Tibial nerve (tissue), 4 donors: ENCODE measurements around the gene ASPG. TPM values are rescaled to one million over a fixed set of nuclear protein-coding genes. Genes with fewer than 3 reads are reported as not detected.

Experiments
- DNase-seq, 2 donors: peaks; one replicate each; pipeline ENCODE4 v3.0.0-alpha.2; 2019; ENCODE audit warnings: low spot score in 2 of 2
- H3K27ac ChIP-seq, 4 donors: fragments of 200-600 bp; sonication (generic) in 3 of 4; one replicate each; pipeline ENCODE4 v1.5.1; 2017 to 2019; ENCODE audit warnings: mild to moderate bottlenecking in 1 of 4
- H3K27me3 ChIP-seq, 2 donors: fragments of 200-600 bp; sonication (generic) in 1 of 2; one replicate each; pipeline versions ENCODE4 v1.5.1 to v1.6.0; 2017 to 2019
- H3K36me3 ChIP-seq, 3 donors: fragments of 200-600 bp; sonication (generic); one replicate each; pipeline ENCODE4 v1.5.1; 2018 to 2019
- H3K4me1 ChIP-seq, 4 donors: fragments of 200-600 bp; sonication (generic) in 3 of 4; one replicate each; pipeline ENCODE4 v1.5.1; 2017 to 2019
- H3K4me3 ChIP-seq, 4 donors: fragments of 200-600 bp; sonication (generic) in 3 of 4; one replicate each; pipeline ENCODE4 v1.5.1; 2017 to 2019; ENCODE audit warnings: mild to moderate bottlenecking in 1 of 4, moderate library complexity in 1 of 4
- H3K9me3 ChIP-seq, 4 donors: fragments of 200-600 bp; sonication (generic) in 3 of 4; one replicate each; pipeline ENCODE4 v1.5.1; 2017 to 2019
- CTCF ChIP-seq, 5 experiments: fragments of 200-600 bp in 3 of 5; fragments of 450-650 bp in 2 of 5; sonication (generic) in 3 of 5; IDR thresholded peaks; one replicate each; pipeline ENCODE4 v1.5.1; 2016 to 2019; ENCODE audit warnings: antibody characterized with exemption in 5 of 5, mild to moderate bottlenecking in 3 of 5, moderate library complexity in 2 of 5
- EP300 ChIP-seq, 2 donors: sonication (generic); formaldehyde crosslinking; IDR thresholded peaks; one replicate each; pipeline ENCODE4 v1.6.1; 2017; ENCODE audit warnings: antibody characterized with exemption in 2 of 2, mild to moderate bottlenecking in 1 of 2
- POLR2A ChIP-seq, 2 donors: fragments of 450-650 bp; IDR thresholded peaks; one replicate each; pipeline ENCODE4 v1.6.1; 2017; ENCODE audit warnings: antibody characterized with exemption in 2 of 2, mild to moderate bottlenecking in 2 of 2, moderate library complexity in 2 of 2
- WGBS, 2 donors: methylation state at CpG; one replicate each; pipeline ENCODE4 v1.1.5; 2018; 5-methylcytosine and 5-hydroxymethylcytosine counted together
- total RNA-seq, 4 donors: library from RNA; depleted of rRNA; stranded (reverse); fragments of >200 nt; gene quantifications; one replicate each; pipeline ENCODE4 v1.1.0, GENCODE V29; 2016

The ASPG gene
- total RNA-seq, 4 donors from 2014 or later: 2.4 to 8.7 (median 2.7) TPM

- H3K9me3 ChIP-seq: peaks cover 0 to 3% (median 0%) of the 10 kb centered on the region in 4 donors
- peaks cover 0 to 72% of the 10 kb centered on the region in 2 donors for H3K27me3 ChIP-seq
- H3K27ac ChIP-seq: peak overlapping the region in 1 of 4 donors; percentile 64
- TF ChIP-seq CTCF (IDR thresholded peaks at IDR 0.05) (no peak), POLR2A (IDR thresholded peaks at IDR 0.05) (no peak), EP300 (IDR thresholded peaks at IDR 0.05) (no peak)
- peaks cover 0 to 21% (median 0%) of the 10 kb centered on the region in 4 donors for H3K4me1 ChIP-seq
- 10 to 19% methylated on average over 13 to 16 of the region's 19 CpGs for WGBS, 2 donors
- peak overlapping the region in 2 of 4 donors; percentile 39 to 53 for H3K4me3 ChIP-seq
- no peaks in the 10 kb centered on the region for H3K36me3 ChIP-seq
- no peak for DNase-seq
Measured at GRCh38 chr14:104116288-104116755, 30.8 kb downstream of the ASPG start.

- peaks cover 0 to 21% (median 0%) of the 10 kb centered on the region in 4 donors for H3K4me1 ChIP-seq
- H3K27me3 ChIP-seq: peaks cover 0 to 74% of the 10 kb centered on the region in 2 donors
- peaks cover 0 to 3% (median 0%) of the 10 kb centered on the region in 4 donors for H3K9me3 ChIP-seq
- peak overlapping the region in 2 of 4 donors; percentile 39 to 53 for H3K4me3 ChIP-seq
- H3K36me3 ChIP-seq: no peaks in the 10 kb centered on the region
- H3K27ac ChIP-seq: peak overlapping the region in 1 of 4 donors; percentile 64
- TF ChIP-seq EP300 (IDR thresholded peaks at IDR 0.05) (no peak), POLR2A (IDR thresholded peaks at IDR 0.05) (no peak)
- no peak for DNase-seq
- WGBS, 2 donors: 0 to 2% methylated on average over 24 to 29 of the region's 83 CpGs
Measured at GRCh38 chr14:104116756-104117340, 31.3 kb downstream of the ASPG start.

GRCh38 chr14:104117341-104118005, 32.0 kb downstream of the ASPG start:
- no peak for TF ChIP-seq POLR2A (IDR thresholded peaks at IDR 0.05)
- TF ChIP-seq EP300 (IDR thresholded peaks at IDR 0.05): no peak
- no peak for TF ChIP-seq CTCF (IDR thresholded peaks at IDR 0.05)
- H3K36me3 ChIP-seq: no peaks in the 10 kb centered on the region
- DNase-seq: no peak
- H3K9me3 ChIP-seq: peaks cover 0 to 3% (median 0%) of the 10 kb centered on the region in 4 donors
- WGBS, 2 donors: 12% methylated on average over 47 of the region's 71 CpGs; no CpG with 5 or more reads in 1 of the 2 donors
- peak overlapping the region in 1 of 4 donors; percentile 45 for H3K27ac ChIP-seq
- peaks cover 0 to 21% (median 0%) of the 10 kb centered on the region in 4 donors for H3K4me1 ChIP-seq
- H3K4me3 ChIP-seq: peak overlapping the region in 2 of 4 donors; percentile 18 to 53
- H3K27me3 ChIP-seq: peaks cover 0 to 74% of the 10 kb centered on the region in 2 donors

- no peak for TF ChIP-seq POLR2A (IDR thresholded peaks at IDR 0.05)
- TF ChIP-seq EP300 (IDR thresholded peaks at IDR 0.05): no peak
- no peak for TF ChIP-seq CTCF (IDR thresholded peaks at IDR 0.05)
- Histone ChIP-seq H3K36me3 (no peaks in the 10 kb centered on the region), H3K9me3 (peaks cover 0 to 10% (median 0%) of the 10 kb centered on the region in 4 donors), H3K4me1 (peaks cover 0 to 21% (median 0%) of the 10 kb centered on the region in 4 donors), H3K27me3 (peaks cover 0 to 82% of the 10 kb centered on the region in 2 donors), H3K4me3 (no peak overlapping the region), H3K27ac (no peak overlapping the region)
- DNase-seq: no peak
- 64 to 65% methylated on average over 18 to 22 of the region's 30 CpGs for WGBS, 2 donors
Measured at GRCh38 chr14:104118006-104118844, 32.7 kb downstream of the ASPG start.

GRCh38 chr14:104119119-104119487, 33.6 kb downstream of the ASPG start:
- 42 to 66% methylated on average over 2 to 3 of the region's 3 CpGs for WGBS, 2 donors
- Histone ChIP-seq H3K4me1 (peaks cover 0 to 21% (median 0%) of the 10 kb centered on the region in 4 donors), H3K27me3 (peaks cover 0 to 74% of the 10 kb centered on the region in 2 donors), H3K36me3 (no peaks in the 10 kb centered on the region), H3K27ac (no peak overlapping the region), H3K4me3 (no peak overlapping the region), H3K9me3 (peaks cover 0 to 19% (median 0%) of the 10 kb centered on the region in 4 donors)
- DNase-seq: no peak
- TF ChIP-seq POLR2A (IDR thresholded peaks at IDR 0.05) (no peak), CTCF (IDR thresholded peaks at IDR 0.05) (no peak), EP300 (IDR thresholded peaks at IDR 0.05) (no peak)
